NCI-H2171 treated with DMSO at 0.1 percent for 48 hours (cell line): ENCODE results near the gene CHD5.
A peak's percentile ranks its signal among the peaks of the same experiment; 100 is the strongest.

ENCODE experiments used
- DNase-seq: peaks from one replicate; lab custom pipeline; 2025; lab: John Stamatoyannopoulos, UW

CHD5 gene

GRCh38 chr1:6200188-6200809 lies 20.2 kb upstream of the CHD5 start:
- DNase-seq, result no peak

- peak; percentile 99 for DNase-seq
Measured at GRCh38 chr1:6199298-6200187, 19.4 kb upstream of the CHD5 start, which contains the start of gene RPL22. Gene RPL22 (minus strand): TSS chr1:6199595. CDS start chr1:6199573, 22 bp downstream.

GRCh38 chr1:6198646-6199297 lies 18.7 kb upstream of the CHD5 start:
- DNase-seq, result no peak

GRCh38 chr1:6197746-6198427 lies 17.8 kb upstream of the CHD5 start:
- no peak for DNase-seq

GRCh38 chr1:6191968-6192367 lies 11.8 kb upstream of the CHD5 start:
- no peak for DNase-seq

GRCh38 chr1:6188466-6188865 lies 8.3 kb upstream of the CHD5 start:
- DNase-seq, result no peak

- DNase-seq, result peak; percentile 34
Measured at GRCh38 chr1:6185635-6186382, 5.7 kb upstream of the CHD5 start.

- no peak for DNase-seq
Measured at GRCh38 chr1:6185151-6185550, 5.0 kb upstream of the CHD5 start.

GRCh38 chr1:6184083-6184783 lies 4.1 kb upstream of the CHD5 start:
- DNase-seq, result no peak

- DNase-seq, result peak; percentile 28
Measured at GRCh38 chr1:6183520-6183989, 3.4 kb upstream of the CHD5 start.

- DNase-seq, result no peak
Measured at GRCh38 chr1:6181347-6181770, 1.2 kb upstream of the CHD5 start.

- DNase-seq, result peak; percentile 42
Measured at GRCh38 chr1:6180707-6181311, 688 bp upstream of the CHD5 start.

GRCh38 chr1:6179564-6180175 lies 451 bp downstream of the CHD5 start:
- no peak for DNase-seq

- DNase-seq, result no peak
Measured at GRCh38 chr1:6178751-6179563, 1.2 kb downstream of the CHD5 start.

GRCh38 chr1:6177681-6178380 lies 2.3 kb downstream of the CHD5 start:
- no peak for DNase-seq

GRCh38 chr1:6176779-6177178 lies 3.3 kb downstream of the CHD5 start:
- no peak for DNase-seq

GRCh38 chr1:6175411-6175828 lies 4.7 kb downstream of the CHD5 start:
- DNase-seq, result no peak
